ENCODE data around the gene MRPL48. TPM values are rescaled to one million over a fixed set of nuclear protein-coding genes. Genes with fewer than 3 reads are reported as not detected.

MRPL48 gene
- 10 to 100 TPM; 41.3 to 44.9 TPM for total RNA-seq

GRCh38 chr11:73787643-73788558 is at the start of gene MRPL48:
Gene MRPL48, plus strand, starts transcription at chr11:73787874. Its CDS starts 98 bp downstream, at chr11:73787972.
- no peaks in the 10 kb centered on the region for H3K27me3 Mint-ChIP-seq
- peak; percentile 95 for DNase-seq
- H3K9me3 Mint-ChIP-seq: no peaks in the 10 kb centered on the region
- CTCF ChIA-PET: interaction anchor here (1.1 to 1.3 kb wide), 3 partner anchors 8 to 27 kb away, joined by 3 to 4 read pairs (median 4); partner anchors contain the start of gene RAB6A
- peak within 1 kb of the TSS; percentile 99 for H3K27ac Mint-ChIP-seq
- peaks cover 17% of the 10 kb centered on the region for H3K4me1 Mint-ChIP-seq (ENCODE audit: low read depth)
- TF ChIP-seq CTCF (IDR thresholded peaks at IDR 0.05): no peak
- H3K4me3 Mint-ChIP-seq: peak within 1 kb of the TSS; percentile 99
- peaks cover 2% of the 10 kb centered on the region for H3K36me3 Mint-ChIP-seq (ENCODE audit: low read depth)
- peak; percentile 99 for ATAC-seq
- POLR2A ChIA-PET: interaction anchor here (0.5 to 2.6 kb wide), 14 partner anchors 9 to 1022 kb away, joined by 3 to 24 read pairs (median 3); partner anchors contain the start of genes COA4, PAAF1 and RAB6A
- intact Hi-C loops (cut with micrococcal nuclease): no loop called here

DNA sequence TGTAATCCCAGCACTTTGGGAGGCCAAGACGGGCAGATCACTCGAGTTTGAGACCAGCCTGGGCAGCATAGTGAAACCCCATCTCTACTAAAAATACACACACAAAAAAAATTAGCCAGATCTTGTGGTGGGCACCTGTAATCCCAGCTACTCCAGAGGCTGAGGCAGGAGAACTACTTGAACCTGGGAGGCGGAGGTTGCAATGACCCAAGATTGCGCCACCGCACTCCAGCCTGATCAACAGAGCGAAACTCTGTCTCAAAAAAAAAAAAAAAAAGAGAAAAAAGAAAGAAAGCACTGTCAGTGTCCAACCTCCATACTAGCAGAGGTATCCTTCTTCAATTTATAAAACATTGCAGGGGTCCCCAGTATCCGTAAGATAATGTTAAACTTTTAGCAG is 44.6 kb upstream of the MRPL48 start:
- Mint-ChIP-seq H3K4me1 (ENCODE audit: low read depth) (peaks cover 20% of the 10 kb centered on the region), H3K4me3 (no peak overlapping the region), H3K9me3 (no peaks in the 10 kb centered on the region), H3K36me3 (ENCODE audit: low read depth) (peaks cover 9% of the 10 kb centered on the region), H3K27ac (no peak overlapping the region), H3K27me3 (no peaks in the 10 kb centered on the region)
- POLR2A ChIA-PET: no interaction called here
- DNase-seq (no peak), ATAC-seq (no peak)
- no peak for TF ChIP-seq CTCF (IDR thresholded peaks at IDR 0.05)
- intact Hi-C loops (cut with micrococcal nuclease): no loop called here
- CTCF ChIA-PET: no interaction called here

DNA sequence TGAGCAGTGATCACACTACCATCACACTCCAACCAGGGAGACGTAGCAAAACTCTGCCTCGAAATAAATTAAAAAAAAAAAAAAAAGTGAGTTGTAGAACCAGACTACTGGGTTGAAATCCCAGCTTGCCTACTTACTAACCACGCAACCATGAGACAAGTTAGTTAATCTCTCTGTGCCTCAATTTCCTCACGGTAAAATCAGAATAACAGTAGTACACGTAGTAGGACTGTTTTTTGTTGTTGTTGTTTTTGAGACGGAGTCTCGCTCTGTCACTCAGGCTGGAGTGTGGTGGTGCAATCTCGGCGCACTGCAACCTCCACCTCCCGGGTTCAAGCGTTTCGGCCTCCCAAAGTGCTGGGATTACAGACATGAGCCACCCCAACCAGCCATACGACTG is 41.0 kb upstream of the MRPL48 start:
- no peak for DNase-seq
- intact Hi-C loops (cut with micrococcal nuclease): no loop called here
- ATAC-seq: no peak
- H3K4me1 Mint-ChIP-seq (ENCODE audit: low read depth): peaks cover 36% of the 10 kb centered on the region
- peaks cover 14% of the 10 kb centered on the region for H3K36me3 Mint-ChIP-seq (ENCODE audit: low read depth)
- POLR2A ChIA-PET: no interaction called here
- TF ChIP-seq CTCF (IDR thresholded peaks at IDR 0.05): no peak
- H3K4me3 Mint-ChIP-seq: no peak overlapping the region
- H3K27ac Mint-ChIP-seq: no peak overlapping the region
- no peaks in the 10 kb centered on the region for H3K27me3 Mint-ChIP-seq
- H3K9me3 Mint-ChIP-seq: no peaks in the 10 kb centered on the region
- CTCF ChIA-PET: no interaction called here

GRCh38 chr11:73747762-73748161 is 39.9 kb upstream of the MRPL48 start:
- intact Hi-C loops (cut with micrococcal nuclease): no loop called here
- no peaks in the 10 kb centered on the region for H3K9me3 Mint-ChIP-seq
- H3K27me3 Mint-ChIP-seq: no peaks in the 10 kb centered on the region
- ATAC-seq: no peak
- DNase-seq: no peak
- no peak overlapping the region for H3K4me3 Mint-ChIP-seq
- no peak for TF ChIP-seq CTCF (IDR thresholded peaks at IDR 0.05)
- no peak overlapping the region for H3K27ac Mint-ChIP-seq
- H3K4me1 Mint-ChIP-seq (ENCODE audit: low read depth): peaks cover 45% of the 10 kb centered on the region
- CTCF ChIA-PET: no interaction called here
- H3K36me3 Mint-ChIP-seq (ENCODE audit: low read depth): peaks cover 19% of the 10 kb centered on the region
- POLR2A ChIA-PET: interaction anchor here (1.3 kb wide), 1 partner anchor 13 kb away, joined by 3 read pairs; the partner anchor contains the start of gene RAB6A

- Mint-ChIP-seq H3K27ac (no peak overlapping the region), H3K4me3 (no peak overlapping the region), H3K4me1 (ENCODE audit: low read depth) (peaks cover 45% of the 10 kb centered on the region), H3K36me3 (ENCODE audit: low read depth) (peaks cover 16% of the 10 kb centered on the region), H3K9me3 (no peaks in the 10 kb centered on the region), H3K27me3 (no peaks in the 10 kb centered on the region)
- ChIA-PET POLR2A (interaction anchor here (1.3 kb wide), 1 partner anchor 12 kb away, joined by 3 read pairs; the partner anchor contains the start of gene RAB6A), CTCF (no interaction called here)
- ATAC-seq: no peak
- no peak for DNase-seq
- no peak for TF ChIP-seq CTCF (IDR thresholded peaks at IDR 0.05)
- intact Hi-C loops (cut with micrococcal nuclease): no loop called here
Observed at GRCh38 chr11:73748300-73748699, 39.4 kb upstream of the MRPL48 start.
